K562 (cell line): ENCODE measurements around the gene C11orf91.

Source experiments
- CTCF ChIP-seq, 3 experiments: IDR thresholded peaks in 2 of 3; conservative IDR thresholded peaks in 1 of 3; 2 replicates each; pipeline ENCODE4 v1.5.1; 2011 to 2012; ENCODE audit warnings: low read length in 3 of 3, mild to moderate bottlenecking in 3 of 3, control low read depth in 2 of 3, improper control_type of control experiment in 1 of 3, inconsistent platforms in 1 of 3, low read depth in 1 of 3, mixed read lengths in 1 of 3, moderate library complexity in 1 of 3; ENCODE audit not compliant: insufficient read depth in 2 of 3
- E2F5 ChIP-seq: sonication (generic); formaldehyde crosslinking; IDR thresholded peaks from 2 replicates; pipeline ENCODE4 v1.8.0; 2022; ENCODE audit warnings: mild to moderate bottlenecking, missing genetic modification reagents
- ELF2 ChIP-seq: fragments of 250-450 bp; sonication (Bioruptor Pico); IDR thresholded peaks from 2 replicates; pipeline ENCODE4 v1.5.0; 2021; ENCODE audit warnings: mild to moderate bottlenecking
- ELK1 ChIP-seq: sonication (generic); formaldehyde crosslinking; IDR thresholded peaks from 2 replicates; pipeline ENCODE4 v1.8.1; 2022; ENCODE audit warnings: missing genetic modification reagents
- EZH2 ChIP-seq: IDR thresholded peaks from 2 replicates; pipeline ENCODE4 v1.6.1; 2012; ENCODE audit warnings: low read depth, mild to moderate bottlenecking, inconsistent platforms, low read length, borderline replicate concordance
- HDAC6 ChIP-seq: IDR thresholded peaks from 2 replicates; pipeline ENCODE4 v1.6.1; 2012; ENCODE audit warnings: low read depth, mild to moderate bottlenecking, control low read depth, inconsistent platforms, low read length, moderate library complexity
- HMG20A ChIP-seq: fragments of 450-650 bp; formaldehyde crosslinking; conservative IDR thresholded peaks from 2 replicates; pipeline ENCODE4 v1.4.0; 2020; ENCODE audit warnings: mild to moderate bottlenecking, mixed read lengths
- MTF1 ChIP-seq: fragments of 250-450 bp; sonication (Bioruptor Pico); IDR thresholded peaks from 2 replicates; pipeline ENCODE4 v1.9.0; 2021; ENCODE audit warnings: moderate library complexity, mild to moderate bottlenecking, inconsistent platforms, borderline replicate concordance
- MXI1 ChIP-seq: IDR thresholded peaks from 2 replicates; pipeline ENCODE4 v1.6.1; 2011; ENCODE audit warnings: low read depth, mild to moderate bottlenecking, improper control_type of control experiment, low read length
- MYNN ChIP-seq, 2 experiments: sonication (generic); formaldehyde crosslinking in 1 of 2; IDR thresholded peaks; 2 replicates each; pipeline versions ENCODE4 v1.5.0 to v1.6.1; 2016 to 2020; ENCODE audit warnings: antibody characterized with exemption in 1 of 2, missing genetic modification reagents in 1 of 2
- TAF7 ChIP-seq: fragments of 450-650 bp; IDR thresholded peaks from 2 replicates; pipeline ENCODE4 v1.6.1; 2016; ENCODE audit warnings: missing genetic modification characterization, missing compliant biosample characterization
- USF1 ChIP-seq: sonication (generic); formaldehyde crosslinking; IDR thresholded peaks from 2 replicates; pipeline ENCODE4 v1.9.0; 2022; ENCODE audit warnings: mild to moderate bottlenecking, missing genetic modification reagents
- ZBTB7A ChIP-seq: IDR thresholded peaks from 2 replicates; pipeline ENCODE4 v1.6.1; 2011; ENCODE audit warnings: low read depth, mild to moderate bottlenecking, low read length, moderate library complexity, borderline replicate concordance; ENCODE audit not compliant: control insufficient read depth
- ZNF512 ChIP-seq: IDR thresholded peaks from 2 replicates; pipeline ENCODE4 v1.6.1; 2016; ENCODE audit warnings: missing genetic modification characterization, missing compliant biosample characterization

- no peak for TF ChIP-seq CTCF (IDR thresholded peaks at IDR 0.05 in 2 of 3, conservative IDR thresholded peaks at IDR 0.05 in 1 of 3; ENCODE audit: insufficient read depth in 2 of 3, low read depth in 1 of 3, low read length in 3 of 3)
- no peak for TF ChIP-seq EZH2
- no peak for TF ChIP-seq USF1 (CRISPR knock-in tag)
- no peak for TF ChIP-seq ELK1 (CRISPR knock-in tag)
- TF ChIP-seq E2F5 = no peak
- no peak for TF ChIP-seq MYNN (IDR thresholded peaks at IDR 0.05)
- no peak for TF ChIP-seq MYNN (CRISPR knock-in tag; IDR thresholded peaks at IDR 0.05)
- TF ChIP-seq ZNF512 (tag) = no peak
- no peak for TF ChIP-seq ZBTB7A
- no peak for TF ChIP-seq TAF7 (tag)
- no peak for TF ChIP-seq MXI1
- TF ChIP-seq HMG20A = no peak
- TF ChIP-seq HDAC6 = no peak
- TF ChIP-seq ELF2 (CRISPR knock-in tag) = no peak
- TF ChIP-seq MTF1 (CRISPR knock-in tag) = no peak
Observed at GRCh38 chr11:33706546-33706945, 5.9 kb upstream of the C11orf91 start.
